K562 (cell line): ENCODE results near the gene CD93. TPM values are rescaled to one million over a fixed set of nuclear protein-coding genes. Genes with fewer than 3 reads are reported as not detected.
A peak's percentile ranks its signal among the peaks of the same experiment; 100 is the strongest.

Experiments
- ATAC-seq: fragments of 200-7000 bp; cut with Tn5 transposase; 3 replicates; pipeline ENCODE4 v1.9.1; 2020; ENCODE audit warnings: moderate library complexity
- BruUV-seq: library from RNA; stranded (reverse); fragments of 400-500 nt; replicated peaks from 2 replicates; lab custom pipeline; 2021; lab: Mats Ljungman, UMichigan
- CTCF ChIA-PET: fragments of 300-600 bp; formaldehyde crosslinking; extraction: SDS; loops from one replicate; lab custom pipeline; 2021; ENCODE audit warnings: low intra/inter-chr PET ratio; lab: Yijun Ruan, JAX
- POLR2A ChIA-PET: fragments of 300-600, 350-650 bp; sonication (Branson Sonifier 250); formaldehyde crosslinking; extraction: SDS; loops from one replicate; lab custom pipeline; 2021; ENCODE audit warnings: antibody characterized with exemption, inconsistent platforms; lab: Yijun Ruan, JAX
- DNase-seq, 4 experiments: peaks; one replicate each; pipeline versions ENCODE4 v3.0.0 to v3.0.0-alpha.2; 2011 to 2018; ENCODE audit warnings: low spot score in 3 of 4, mixed read lengths in 3 of 4; ENCODE audit errors: extremely low read depth in 1 of 4
- FAIRE-seq: peaks from 2 replicates; lab custom pipeline; 2011; peaks lifted over from hg19 to GRCh38; lab: Jason Lieb, UNC
- H2AFZ ChIP-seq: 2 replicates; pipeline ENCODE4 v1.6.0; 2011; ENCODE audit warnings: low read depth, low read length, control low read depth, inconsistent platforms
- H3K27ac ChIP-seq: fragments of 200-600 bp; 3 replicates; pipeline ENCODE4 v1.8.0; 2011; ENCODE audit warnings: low read depth, mild to moderate bottlenecking, control low read depth, inconsistent platforms, low read length, moderate library complexity, mixed read lengths; ENCODE audit errors: extremely low read depth
- H3K27me3 ChIP-seq, 2 experiments: fragments of 300-600 bp in 1 of 2; 2 replicates in 1 of 2; 3 replicates in 1 of 2; pipeline versions ENCODE4 v1.6.0 to v1.8.0; 2011; ENCODE audit warnings: inconsistent platforms in 2 of 2, low read length in 2 of 2, mild to moderate bottlenecking in 1 of 2, mixed read lengths in 1 of 2, moderate library complexity in 1 of 2; ENCODE audit not compliant: control insufficient read depth in 2 of 2, insufficient read depth in 2 of 2
- H3K36me3 ChIP-seq: fragments of 300-600 bp; 3 replicates; pipeline ENCODE4 v1.8.0; 2011; ENCODE audit warnings: mild to moderate bottlenecking, low read length, inconsistent platforms; ENCODE audit not compliant: control insufficient read depth, insufficient read depth
- H3K4me1 ChIP-seq, 2 experiments: fragments of 200-600 bp in 1 of 2; replicated peaks in 1 of 2; 2 replicates in 1 of 2; 3 replicates in 1 of 2; pipeline versions ENCODE4 v1.5.1 to v1.8.0; 2011; ENCODE audit warnings: inconsistent platforms in 2 of 2, low read length in 2 of 2, mild to moderate bottlenecking in 1 of 2, mixed read lengths in 1 of 2, moderate library complexity in 1 of 2; ENCODE audit not compliant: control insufficient read depth in 2 of 2, insufficient read depth in 2 of 2
- H3K4me2 ChIP-seq: 2 replicates; pipeline ENCODE4 v1.6.1; 2011; ENCODE audit warnings: low read length, control low read depth, inconsistent platforms, mixed read lengths; ENCODE audit not compliant: insufficient read depth
- H3K4me3 ChIP-seq: fragments of 200-600 bp; sonication (generic), shearing (Covaris generic); 2 replicates; pipeline ENCODE4 v1.5.1; 2016; ENCODE audit warnings: control low read depth, inconsistent platforms
- H3K79me2 ChIP-seq: fragments of 200-600 bp; 3 replicates; pipeline ENCODE4 v1.8.0; 2011; ENCODE audit warnings: low read length, inconsistent platforms; ENCODE audit not compliant: control insufficient read depth, insufficient read depth
- H3K9ac ChIP-seq, 2 experiments: 2 replicates each; pipeline versions ENCODE4 v1.6.0 to v1.6.1; 2011; ENCODE audit warnings: low read depth in 2 of 2, low read length in 2 of 2, control low read depth in 1 of 2, inconsistent platforms in 1 of 2, mild to moderate bottlenecking in 1 of 2, mixed read lengths in 1 of 2; ENCODE audit not compliant: insufficient read depth in 1 of 2
- H3K9me1 ChIP-seq: one replicate; pipeline ENCODE4 v1.6.0; 2011; ENCODE audit warnings: inconsistent platforms, mild to moderate bottlenecking, low read length, moderate library complexity; ENCODE audit not compliant: control insufficient read depth, insufficient read depth
- H3K9me3 ChIP-seq: replicated peaks from 2 replicates; pipeline ENCODE4 v1.5.1; 2011; ENCODE audit warnings: low read depth, low read length, inconsistent platforms; ENCODE audit not compliant: control insufficient read depth, insufficient read depth
- H4K20me1 ChIP-seq: replicated peaks from 2 replicates; pipeline ENCODE4 v1.6.1; 2011; ENCODE audit warnings: low read length, inconsistent platforms, mixed read lengths; ENCODE audit not compliant: control insufficient read depth, insufficient read depth
- ARID1B ChIP-seq: fragments of 450-650 bp; IDR thresholded peaks from 2 replicates; pipeline ENCODE4 v1.6.1; 2016; ENCODE audit warnings: antibody characterized with exemption, mild to moderate bottlenecking, inconsistent platforms
- CBFA2T2 ChIP-seq: fragments of 450-650 bp; conservative IDR thresholded peaks from 2 replicates; pipeline ENCODE4 v1.6.1; 2017; ENCODE audit warnings: mild to moderate bottlenecking
- CBFA2T3 ChIP-seq: fragments of 450-650 bp; IDR thresholded peaks from 2 replicates; pipeline ENCODE4 v1.6.1; 2017
- CTBP1 ChIP-seq: fragments of 450-650 bp; IDR thresholded peaks from 2 replicates; pipeline ENCODE4 v1.6.1; 2016; ENCODE audit warnings: borderline replicate concordance
- HDAC6 ChIP-seq: IDR thresholded peaks from 2 replicates; pipeline ENCODE4 v1.6.1; 2012; ENCODE audit warnings: low read depth, mild to moderate bottlenecking, control low read depth, inconsistent platforms, low read length, moderate library complexity
- ILK ChIP-seq: fragments of 450-650 bp; IDR thresholded peaks from 2 replicates; pipeline ENCODE4 v1.6.1; 2016; ENCODE audit warnings: missing genetic modification characterization, low read depth, mild to moderate bottlenecking, missing compliant biosample characterization, moderate library complexity, borderline replicate concordance
- NCOA1 ChIP-seq: fragments of 450-650 bp; IDR thresholded peaks from 2 replicates; pipeline ENCODE4 v1.6.1; 2016; ENCODE audit warnings: low read depth
- NCOR1 ChIP-seq: fragments of 450-650 bp; IDR thresholded peaks from 2 replicates; pipeline ENCODE4 v1.6.1; 2016; ENCODE audit warnings: mild to moderate bottlenecking, moderate library complexity
- NFIC ChIP-seq: fragments of 450-650 bp; IDR thresholded peaks from 2 replicates; pipeline ENCODE4 v1.6.1; 2017; ENCODE audit warnings: mild to moderate bottlenecking, inconsistent platforms
- TEAD4 ChIP-seq, 2 experiments: sonication (generic) in 1 of 2; formaldehyde crosslinking in 1 of 2; IDR thresholded peaks; 2 replicates each; pipeline versions ENCODE4 v1.6.1 to v1.8.0; 2012 to 2022; ENCODE audit warnings: borderline replicate concordance in 1 of 2, inconsistent platforms in 1 of 2, low read length in 1 of 2, mild to moderate bottlenecking in 1 of 2, missing genetic modification reagents in 1 of 2
- ZFP1 ChIP-seq: fragments of 450-650 bp; formaldehyde crosslinking; IDR thresholded peaks from 2 replicates; pipeline ENCODE4 v1.4.0; 2020; ENCODE audit warnings: mild to moderate bottlenecking, mixed read lengths
- ZNF408 ChIP-seq: fragments of 250-450 bp; sonication (Bioruptor Pico); IDR thresholded peaks from 2 replicates; pipeline ENCODE4 v1.4.0; 2020; ENCODE audit warnings: low read depth, mild to moderate bottlenecking, moderate library complexity
- ZNF592 ChIP-seq: fragments of 450-650 bp; IDR thresholded peaks from 2 replicates; pipeline ENCODE4 v1.6.1; 2017; ENCODE audit warnings: antibody characterized with exemption, mild to moderate bottlenecking
- WGBS: fragments of 100-300 bp; shearing (Covaris generic); methylation state at CpG from one replicate; pipeline ENCODE4 v1.1.6; 2016; ENCODE audit warnings: low coverage, mixed read lengths; ENCODE audit not compliant: insufficient coverage; ENCODE audit errors: missing lambda C conversion rate; 5-methylcytosine and 5-hydroxymethylcytosine counted together
- in situ Hi-C: fragments of 300-500 bp; cut with MboI; formaldehyde crosslinking; loops from 4 replicates; pipeline ENCODE4 v1.15.0; 2018; ENCODE audit warnings: inconsistent platforms, mixed read lengths
- intact Hi-C: fragments of 100-400 bp; cut with micrococcal nuclease; formaldehyde crosslinking; loops from 2 replicates; pipeline ENCODE4 v1.14.2; 2022
- polyA plus RNA-seq, 8 experiments: library from polyadenylated mRNA; depleted of rRNA in 4 of 8; stranded (reverse) in 5 of 8; unstranded in 3 of 8; fragments of >200 nt; fragmentation: Nextera tagmentation in 2 of 8; fragmentation: Illumina TruSeq in 1 of 8; extraction: Ambion mirVana in 2 of 8; extraction: Trizol in 1 of 8; gene quantifications; 2 replicates each; pipeline versions ENCODE4 v1.2.1 to v1.2.3, GENCODE V29; 2011 to 2014; ENCODE audit warnings: inconsistent platforms in 1 of 8, missing spikeins in 1 of 8
- total RNA-seq, 7 experiments: library from RNA; depleted of rRNA in 6 of 7; stranded (reverse); fragments of >200 nt in 6 of 7; fragmentation: Illumina TruSeq in 2 of 7; extraction: Trizol in 2 of 7; gene quantifications; 2 replicates each; pipeline versions ENCODE4 v1.2.1 to v1.2.3, GENCODE V29; 2011 to 2021; ENCODE audit warnings: low replicate concordance in 1 of 7
- TF ChIP-seq, protein P1 (sequence below): fragments of 200-800 bp; sonication (Bioruptor generic); IDR thresholded peaks from 2 replicates; pipeline ENCODE4 v1.6.1; 2017; ENCODE audit warnings: missing genetic modification characterization, missing compliant biosample characterization
- TF ChIP-seq, protein P2 (sequence below): sonication (generic); formaldehyde crosslinking; IDR thresholded peaks from 2 replicates; pipeline ENCODE4 v1.8.0; 2023; ENCODE audit warnings: mild to moderate bottlenecking, missing genetic modification reagents

Gene CD93
- total and polyA plus RNA-seq, 9 of the 15 experiments (the other 6 are each of a cell fraction or from before 2014, with no cell fraction given), result 0.03 to 0.20 (median 0.05) TPM

DNA sequence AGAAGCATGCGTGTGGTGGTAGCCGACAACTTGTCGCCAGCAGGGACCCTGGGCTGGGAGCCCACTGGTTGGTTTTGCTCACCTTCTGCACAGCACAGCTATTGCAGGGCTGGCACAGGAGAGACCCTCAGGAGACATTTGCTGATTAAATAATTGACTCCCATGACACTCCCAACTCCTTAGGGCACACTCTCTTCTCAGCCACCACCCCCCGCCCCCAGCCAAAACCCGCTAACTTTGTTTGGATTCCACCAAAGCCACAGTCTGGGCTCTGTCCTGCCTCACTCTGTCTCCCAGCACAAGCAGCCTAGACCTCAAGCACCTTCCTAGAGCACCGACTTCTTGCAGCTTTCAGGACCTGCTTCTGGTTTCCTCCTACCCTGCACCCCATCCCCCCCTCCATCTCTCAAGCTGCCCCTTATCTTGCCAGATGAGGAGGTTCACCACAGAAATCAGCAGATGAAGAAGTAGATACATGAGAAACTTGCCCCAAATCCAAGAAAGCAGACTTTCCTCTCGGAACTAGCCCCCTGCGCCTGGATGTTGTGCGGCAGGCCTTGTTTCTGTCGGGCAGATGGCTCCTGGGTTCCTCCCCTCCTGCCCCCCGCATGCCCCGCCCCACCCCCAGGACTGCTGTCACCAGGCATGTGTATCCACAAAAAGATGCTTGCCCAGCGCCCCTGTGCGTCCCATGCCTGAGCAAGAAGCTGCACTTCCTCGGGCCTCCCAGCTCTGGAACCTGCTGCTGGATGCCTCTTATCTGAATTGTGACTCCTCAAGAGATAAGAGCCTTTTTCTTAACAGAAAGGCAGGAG lies 35.0 kb upstream of the CD93 start:
- CTCF ChIA-PET, result no interaction called here
- BruUV-seq, result no TSS peak
- H2AFZ ChIP-seq, result peak overlapping the region; percentile 63; the same call in 1 of the 2 replicates
- WGBS, result 30% methylated on average over 8 of the region's 15 CpGs
- POLR2A ChIA-PET, result interaction anchor here (0.8 to 1.1 kb wide), 3 partner anchors 10 to 18 kb away, joined by 3 to 4 read pairs (median 4); no protein-coding TSS in a partner anchor
- H3K4me3 ChIP-seq, result no peak overlapping the region
- no peaks in the 10 kb centered on the region for H3K27me3 ChIP-seq
- no peaks in the 10 kb centered on the region for H3K9me3 ChIP-seq
- H3K27ac ChIP-seq, result no peak overlapping the region
- in situ Hi-C loops, result no loop called here
- peak; percentile 29 to 62 (median 36) for DNase-seq
- H3K9ac ChIP-seq, result peak overlapping the region in 1 of 2 experiments; percentile 48; a peak in 2 of 4 replicates
- H4K20me1 ChIP-seq, result no peaks in the 10 kb centered on the region
- peaks cover 25 to 55% of the 10 kb centered on the region in 2 experiments for H3K4me1 ChIP-seq
- ATAC-seq, result peak; percentile 55
- H3K9me1 ChIP-seq, result no peaks in the 10 kb centered on the region
- H3K36me3 ChIP-seq, result no peaks in the 10 kb centered on the region
- intact Hi-C loops, result no loop called here
- peak overlapping the region; percentile 60 for H3K4me2 ChIP-seq
- H3K79me2 ChIP-seq, result no peaks in the 10 kb centered on the region
- FAIRE-seq, result no peak
- no peak for TF ChIP-seq ILK (tag)
- TF ChIP-seq CBFA2T2, result peak; percentile 25; the same call in 1 of the 2 replicates
- TF ChIP-seq CTBP1, result peak; percentile 25; the same call in 1 of the 2 replicates
- no peak for TF ChIP-seq ZNF408 (CRISPR knock-in tag)
- TF ChIP-seq ZFP1, result no peak
- TF ChIP-seq, protein P1, sequence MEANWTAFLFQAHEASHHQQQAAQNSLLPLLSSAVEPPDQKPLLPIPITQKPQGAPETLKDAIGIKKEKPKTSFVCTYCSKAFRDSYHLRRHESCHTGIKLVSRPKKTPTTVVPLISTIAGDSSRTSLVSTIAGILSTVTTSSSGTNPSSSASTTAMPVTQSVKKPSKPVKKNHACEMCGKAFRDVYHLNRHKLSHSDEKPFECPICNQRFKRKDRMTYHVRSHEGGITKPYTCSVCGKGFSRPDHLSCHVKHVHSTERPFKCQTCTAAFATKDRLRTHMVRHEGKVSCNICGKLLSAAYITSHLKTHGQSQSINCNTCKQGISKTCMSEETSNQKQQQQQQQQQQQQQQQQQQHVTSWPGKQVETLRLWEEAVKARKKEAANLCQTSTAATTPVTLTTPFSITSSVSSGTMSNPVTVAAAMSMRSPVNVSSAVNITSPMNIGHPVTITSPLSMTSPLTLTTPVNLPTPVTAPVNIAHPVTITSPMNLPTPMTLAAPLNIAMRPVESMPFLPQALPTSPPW (CRISPR knock-in tag), result peak; percentile 60
- peak; percentile 29 for TF ChIP-seq NFIC
- TF ChIP-seq NCOA1, result no peak
- 0 out of 2 replicates have a peak, but pooled peaks have one; percentile 39 for TF ChIP-seq ARID1B
- no peak for TF ChIP-seq HDAC6
- TF ChIP-seq ZNF592, result no peak
- TF ChIP-seq, protein P2, sequence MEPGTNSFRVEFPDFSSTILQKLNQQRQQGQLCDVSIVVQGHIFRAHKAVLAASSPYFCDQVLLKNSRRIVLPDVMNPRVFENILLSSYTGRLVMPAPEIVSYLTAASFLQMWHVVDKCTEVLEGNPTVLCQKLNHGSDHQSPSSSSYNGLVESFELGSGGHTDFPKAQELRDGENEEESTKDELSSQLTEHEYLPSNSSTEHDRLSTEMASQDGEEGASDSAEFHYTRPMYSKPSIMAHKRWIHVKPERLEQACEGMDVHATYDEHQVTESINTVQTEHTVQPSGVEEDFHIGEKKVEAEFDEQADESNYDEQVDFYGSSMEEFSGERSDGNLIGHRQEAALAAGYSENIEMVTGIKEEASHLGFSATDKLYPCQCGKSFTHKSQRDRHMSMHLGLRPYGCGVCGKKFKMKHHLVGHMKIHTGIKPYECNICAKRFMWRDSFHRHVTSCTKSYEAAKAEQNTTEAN, result no peak
- TF ChIP-seq NCOR1, result 0 out of 2 replicates have a peak, but pooled peaks have one; percentile 9
- peak; percentile 43; the same call in 1 of the 2 replicates for TF ChIP-seq CBFA2T3
- TF ChIP-seq TEAD4 (IDR thresholded peaks at IDR 0.05; ENCODE audit: low read length), result peak; percentile 45; the same call in 1 of the 2 replicates
- no peak for TF ChIP-seq TEAD4 (CRISPR knock-in tag; IDR thresholded peaks at IDR 0.05; ENCODE audit: borderline replicate concordance)
